GM21528 (cell line): ENCODE measurements around the gene IFNAR2.
"Not testable (repeated sequence)": the region's sequence is repeated elsewhere in the genome, so short reads cannot be mapped to it uniquely, and the experiment has no call there.

Source experiments
- ATAC-seq: cut with Tn5 transposase; IDR thresholded peaks from one replicate; pipeline ENCODE4 v1.9.1; 2021; ENCODE audit warnings: mild to moderate bottlenecking, moderate library complexity; ENCODE audit not compliant: unreplicated experiment, low FRiP score

IFNAR2 gene

DNA sequence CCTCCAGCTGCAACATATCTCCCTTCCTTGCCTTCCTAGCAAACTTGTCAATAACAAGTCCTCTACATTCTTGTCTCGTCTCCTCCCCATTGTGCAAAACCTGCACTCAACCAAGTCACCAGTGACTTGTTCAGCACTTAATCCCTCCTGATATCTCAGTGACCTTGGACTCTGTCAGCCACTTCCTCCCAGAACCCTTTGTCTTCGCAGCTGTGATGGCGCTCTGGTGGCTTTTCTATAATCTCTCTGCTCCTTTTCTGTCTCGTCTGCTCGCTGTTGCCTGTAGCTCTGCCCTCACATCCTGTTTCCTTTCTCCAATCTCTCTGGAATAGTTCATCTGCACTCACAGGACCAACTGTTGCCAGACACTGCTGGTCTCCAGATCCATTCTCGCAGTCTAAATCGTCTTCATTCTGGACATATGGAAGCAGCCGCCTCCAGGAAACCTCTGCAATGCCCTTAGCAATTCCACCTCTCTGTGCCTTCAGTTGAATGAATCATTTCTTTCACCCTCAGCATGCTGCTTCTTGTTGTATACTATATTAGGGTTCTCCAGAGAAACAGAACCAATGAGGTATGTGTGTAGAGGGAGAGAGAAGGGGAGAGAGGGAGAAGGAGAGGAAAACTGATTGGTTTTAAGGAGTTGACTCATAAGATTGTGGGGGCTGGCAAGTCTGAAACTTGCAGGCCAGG is 17.4 kb upstream of the IFNAR2 start:
- ATAC-seq, result no peak

DNA sequence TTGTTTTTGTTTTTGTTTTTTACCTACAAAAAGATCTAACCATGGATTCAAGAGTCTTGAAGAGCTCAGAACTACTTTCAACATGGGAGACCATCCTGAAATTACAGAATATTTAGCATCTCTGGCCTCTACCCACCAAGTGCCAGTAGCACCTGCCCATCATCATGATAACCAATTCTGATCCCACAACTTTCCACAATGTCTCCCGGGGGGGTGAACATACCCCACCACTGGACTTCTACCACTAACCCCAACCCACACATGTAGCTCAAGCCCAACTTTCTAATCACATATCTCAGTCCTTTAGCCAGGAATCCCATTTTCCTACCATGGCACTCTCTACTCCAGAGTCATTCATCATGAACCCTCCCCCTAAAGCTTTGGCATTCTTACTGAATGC is 15.7 kb upstream of the IFNAR2 start:
- ATAC-seq, result no peak

DNA sequence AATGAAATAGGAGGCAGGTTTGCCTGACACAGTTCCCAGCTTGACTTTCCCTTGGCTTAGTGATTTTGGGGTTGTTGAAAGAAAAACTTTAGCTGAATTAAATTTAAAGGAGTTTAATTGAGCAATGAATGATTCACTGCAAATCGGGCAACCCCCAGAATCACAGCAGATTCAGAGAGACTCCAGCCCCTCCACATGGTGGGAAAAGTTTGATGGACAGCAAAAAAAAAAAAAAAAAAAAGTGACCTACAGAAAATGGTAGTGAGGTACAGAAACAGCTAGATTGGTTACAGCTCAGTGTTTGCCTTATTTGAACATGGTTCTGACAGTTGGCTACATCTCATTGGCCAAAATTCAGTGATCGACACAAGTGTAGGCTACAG is 12.6 kb upstream of the IFNAR2 start:
- no peak for ATAC-seq

DNA sequence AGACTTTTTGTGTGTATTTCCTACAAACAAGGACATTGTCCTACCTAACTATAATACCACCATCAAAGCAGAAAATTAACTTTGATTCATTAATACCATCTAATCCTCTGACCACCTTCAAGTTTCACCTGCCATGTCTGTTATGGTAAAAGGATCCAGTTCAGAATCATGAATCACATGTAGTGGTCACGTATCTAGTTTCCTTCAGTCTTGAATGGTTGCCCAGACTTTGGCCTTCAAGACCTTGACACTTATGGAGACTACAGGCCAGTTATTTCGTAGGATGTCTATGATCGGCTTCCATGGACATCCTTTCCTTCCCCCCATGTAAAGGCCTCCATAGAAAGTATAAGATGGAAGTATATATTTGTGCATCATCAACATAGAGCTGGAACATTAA is 10.4 kb upstream of the IFNAR2 start:
- ATAC-seq, result no peak

DNA sequence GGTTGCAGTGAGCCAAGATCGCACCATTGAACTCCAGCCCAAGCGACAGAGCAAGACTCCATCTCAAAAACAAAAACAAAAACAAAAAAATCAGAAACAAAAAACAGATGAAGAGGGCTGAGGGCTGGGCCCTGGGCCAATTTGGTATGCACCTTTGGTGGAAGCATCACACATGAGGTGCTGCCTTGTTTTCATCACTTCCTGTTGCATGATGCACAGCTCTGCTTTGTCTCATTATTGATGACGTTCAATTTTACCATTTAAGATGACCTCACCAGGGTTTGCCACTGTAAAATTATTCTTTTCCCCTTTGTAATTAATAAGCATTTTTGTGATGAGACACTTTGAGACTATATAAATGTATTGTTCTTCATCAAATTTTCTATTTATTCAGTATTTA is 9.8 kb upstream of the IFNAR2 start:
- ATAC-seq, result no peak

DNA sequence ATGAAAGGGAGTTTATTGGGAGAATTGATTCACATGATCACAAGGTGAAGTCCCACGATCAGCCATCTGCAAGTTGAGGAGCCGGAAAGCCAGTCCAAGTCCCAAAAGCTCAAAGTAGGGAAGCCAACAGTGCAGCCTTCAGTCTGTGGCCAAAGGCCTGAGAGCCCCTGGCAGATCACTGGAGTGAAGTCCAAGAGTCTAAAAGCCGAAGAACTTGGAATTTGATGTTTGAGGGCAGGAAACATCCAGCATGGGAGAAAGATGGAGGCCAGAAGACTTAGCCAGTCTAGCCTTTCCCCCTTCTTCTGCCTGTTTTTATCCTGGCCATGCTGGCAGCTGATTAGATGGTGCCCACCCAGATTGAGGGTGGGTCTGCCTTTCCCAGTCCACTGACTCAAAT is 4.4 kb upstream of the IFNAR2 start:
- ATAC-seq, result not testable (repeated sequence)

DNA sequence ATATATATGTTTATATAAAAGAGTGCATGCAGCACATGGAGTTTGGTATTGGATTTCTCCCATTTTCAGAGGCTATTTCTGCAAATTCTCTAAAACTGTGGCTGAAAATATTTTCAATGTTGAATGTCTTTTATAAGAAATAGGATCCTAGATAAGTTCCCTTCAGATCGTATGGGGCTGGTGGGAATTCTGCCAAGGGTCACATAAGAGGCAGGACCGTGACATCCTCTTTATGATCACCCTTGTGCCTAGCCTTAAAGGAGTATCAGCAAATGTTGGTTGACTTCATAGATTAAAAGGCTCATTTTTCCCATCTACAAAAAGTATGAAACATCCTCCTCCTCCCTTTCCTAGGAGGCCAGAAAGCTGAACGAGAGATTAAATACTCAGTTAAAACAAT is 1.3 kb upstream of the IFNAR2 start:
- no peak for ATAC-seq

DNA sequence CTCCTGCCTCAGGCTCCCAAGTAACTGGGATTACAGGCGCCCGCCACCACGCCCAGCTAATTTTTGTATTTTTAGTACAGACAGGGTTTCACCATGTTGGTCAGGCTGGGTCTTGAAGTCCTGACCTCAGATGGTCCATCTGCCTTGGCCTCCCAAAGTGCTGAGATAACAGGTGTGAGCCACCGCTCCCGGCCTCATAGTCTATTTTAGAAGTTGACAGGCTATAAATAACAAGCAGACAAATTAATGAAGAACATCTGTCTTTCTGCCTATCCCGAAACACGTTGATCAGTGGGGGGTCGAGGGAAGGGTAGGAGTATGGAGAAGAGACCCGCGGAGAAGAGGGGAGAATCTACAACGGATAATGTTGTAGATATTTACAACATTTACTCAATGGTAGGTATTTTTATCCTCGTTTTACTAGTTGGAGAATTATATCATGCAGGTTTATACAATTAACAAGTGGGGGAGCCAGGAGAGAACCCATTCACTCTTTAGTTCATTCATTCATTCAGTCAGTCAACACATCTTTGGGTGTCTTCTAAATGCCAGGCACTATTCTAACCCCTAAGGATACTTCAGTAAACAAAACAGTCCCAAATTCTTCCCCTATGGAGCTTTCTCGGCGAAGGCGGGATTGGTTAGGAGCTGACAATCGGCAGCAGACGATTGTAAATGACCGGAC is 497 bp upstream of the IFNAR2 start:
- ATAC-seq, result peak; percentile 13

DNA sequence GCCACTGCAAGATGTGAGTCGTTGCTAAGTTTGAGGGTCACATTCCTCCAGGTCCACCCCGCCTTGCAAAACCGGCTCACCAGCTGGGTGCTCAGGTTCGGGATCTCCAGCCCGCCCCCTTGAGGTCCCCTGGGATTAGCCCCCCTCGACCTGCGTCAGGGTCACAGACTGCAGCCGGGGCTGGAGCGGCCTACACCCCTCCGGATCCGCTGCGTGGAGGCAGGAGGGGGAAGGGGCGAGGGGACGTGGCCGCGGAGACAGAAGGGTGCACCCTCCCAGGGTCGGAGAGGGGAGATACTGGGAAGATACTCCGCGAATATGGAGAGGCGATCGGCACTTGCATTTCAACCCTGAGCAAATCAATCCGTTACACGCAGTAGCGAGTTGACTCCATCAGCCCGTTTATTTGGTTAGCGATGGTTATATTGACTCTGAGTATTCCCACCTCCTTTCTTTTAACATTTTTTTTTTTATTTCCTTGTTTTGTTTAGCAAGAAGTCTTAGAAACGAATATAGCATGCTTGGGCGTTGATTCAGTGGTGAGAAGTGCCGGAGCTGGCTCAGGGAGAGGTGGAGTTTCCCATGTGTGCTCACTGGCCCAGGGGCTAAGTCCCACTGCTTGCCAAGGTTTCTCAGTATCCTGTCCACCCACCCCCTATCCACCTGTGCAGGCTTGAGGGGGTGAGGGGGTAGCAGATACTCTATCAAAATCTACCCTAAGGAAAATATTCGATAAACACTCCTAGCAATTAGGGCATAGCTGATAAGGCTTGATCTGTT is 997 bp downstream of the IFNAR2 start:
- peak; percentile 43 for ATAC-seq

DNA sequence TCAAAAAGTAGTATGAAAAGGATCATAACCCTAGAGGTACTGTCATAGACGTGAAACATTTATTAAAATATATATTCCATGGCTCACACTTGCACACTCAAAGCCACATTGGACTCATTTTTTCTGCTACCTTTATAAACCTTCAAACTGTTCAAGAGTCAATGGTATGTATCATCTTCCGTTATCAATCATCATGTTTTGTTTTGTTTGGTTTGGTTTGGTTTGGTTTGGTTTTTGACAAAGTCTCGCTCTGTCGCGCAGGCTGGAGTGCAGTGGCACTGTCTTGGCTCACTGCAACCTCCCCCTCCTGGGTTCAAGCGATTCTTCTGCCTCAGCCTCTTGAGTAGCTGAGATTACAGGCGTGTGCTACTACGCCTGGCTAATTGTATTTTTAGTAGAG is 1.8 kb downstream of the IFNAR2 start:
- ATAC-seq, result no peak

DNA sequence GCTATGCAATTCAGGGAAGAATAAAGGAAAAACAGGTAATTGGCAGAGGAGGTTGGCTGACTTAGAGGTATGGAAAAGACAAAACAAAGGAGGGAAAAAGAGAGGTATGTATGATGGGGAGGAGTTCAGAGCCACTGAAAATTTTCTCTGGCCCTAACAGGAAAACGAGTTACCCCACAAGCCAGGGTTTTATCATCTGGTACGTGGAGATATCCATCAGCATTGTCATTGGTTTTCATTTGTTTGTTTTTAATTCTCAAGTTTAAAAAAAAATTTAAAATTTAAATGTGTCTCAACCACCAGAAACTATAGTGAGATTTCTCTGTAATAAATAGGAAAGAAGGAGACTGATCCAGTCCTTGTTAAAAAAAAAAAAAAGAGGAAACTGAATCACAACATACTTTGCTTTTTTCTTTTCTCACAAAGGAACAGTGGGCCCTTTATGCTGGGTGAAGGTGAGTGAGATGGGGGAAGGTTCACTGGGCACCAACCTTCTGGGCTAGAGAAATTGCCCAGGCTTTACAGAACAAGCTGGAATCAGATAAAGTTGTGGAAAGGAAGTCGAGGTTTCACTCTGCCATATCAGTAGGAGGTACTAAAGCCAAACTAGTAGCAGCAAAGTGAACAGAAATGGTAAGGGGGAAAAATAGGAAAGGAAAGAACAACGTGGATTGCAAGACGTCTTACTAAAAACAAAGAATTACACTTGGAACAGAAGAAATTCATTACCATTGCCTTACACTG is 2.7 kb downstream of the IFNAR2 start:
- no peak for ATAC-seq

DNA sequence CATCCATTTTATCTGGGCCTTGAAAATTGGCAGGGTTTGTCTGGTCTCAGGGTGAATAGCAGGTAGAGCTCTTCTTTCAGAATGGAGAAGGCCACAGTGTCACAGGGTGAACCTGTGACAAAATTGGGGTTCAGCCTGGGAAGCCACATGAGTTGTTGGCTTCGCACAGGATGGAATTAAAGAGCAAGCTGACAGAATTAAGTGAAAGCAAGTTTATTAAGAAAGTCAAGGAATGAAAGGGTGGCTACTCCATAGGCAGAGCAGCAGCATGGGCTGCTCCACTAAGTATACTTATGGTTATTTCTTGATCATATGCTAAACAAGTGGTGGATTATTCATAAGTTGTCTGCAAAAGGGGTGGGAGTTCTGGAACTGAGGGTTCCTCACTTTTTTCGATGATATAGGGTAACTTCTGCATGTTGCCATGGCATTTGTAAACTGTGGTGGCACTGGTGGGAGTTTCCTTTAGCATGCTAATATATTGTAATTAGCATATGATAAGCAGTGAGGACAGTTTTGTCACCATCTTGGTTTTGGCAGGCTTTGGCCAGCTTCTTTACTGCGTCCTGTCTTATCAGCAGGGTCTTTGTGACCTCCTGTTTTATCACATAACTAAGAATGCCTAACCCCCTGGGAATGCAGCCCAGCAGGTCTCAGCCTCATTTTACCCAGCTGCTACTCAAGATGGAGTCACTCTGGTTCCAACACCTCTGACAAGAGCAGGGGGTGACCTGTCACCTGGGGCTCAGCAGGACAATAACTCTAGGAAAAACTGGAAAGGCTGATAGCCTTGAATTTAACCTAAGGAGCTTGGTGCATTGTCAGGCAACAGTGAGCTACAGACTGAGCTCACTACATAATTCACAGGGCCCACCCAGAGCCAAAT is 5.1 kb downstream of the IFNAR2 start:
- ATAC-seq, result no peak

DNA sequence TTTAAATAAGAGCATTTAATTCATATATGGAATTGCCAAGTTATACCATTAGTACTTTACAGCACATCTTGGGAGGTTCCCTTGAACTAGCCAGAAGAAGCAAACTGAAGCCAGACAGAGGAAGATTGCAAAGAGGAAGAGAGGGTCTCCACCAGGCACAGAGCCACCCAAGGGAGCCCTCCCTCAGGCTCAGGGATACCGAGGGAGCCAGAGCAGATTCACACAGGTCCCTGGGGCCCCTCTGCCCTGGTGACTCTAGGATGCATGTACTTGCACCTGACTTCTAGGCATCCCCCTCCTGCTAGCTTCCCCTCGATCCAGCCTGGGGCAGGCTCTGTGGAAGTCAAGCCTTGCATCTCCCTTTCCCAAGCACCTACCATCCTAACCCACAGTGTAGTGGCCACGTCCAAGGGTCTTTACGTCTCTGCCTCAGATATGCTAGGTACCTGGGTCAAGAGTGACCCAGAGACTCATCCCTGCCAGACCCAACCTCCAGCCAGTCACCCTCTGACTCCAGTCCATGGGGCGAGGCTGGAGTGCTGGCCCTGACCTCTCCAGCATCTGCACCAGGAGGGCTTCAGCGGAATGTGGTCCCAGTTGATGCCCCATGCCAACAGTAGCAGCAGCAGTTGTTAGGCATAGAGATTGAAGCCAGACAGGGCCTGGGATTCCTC is 6.4 kb downstream of the IFNAR2 start:
- ATAC-seq, result no peak

DNA sequence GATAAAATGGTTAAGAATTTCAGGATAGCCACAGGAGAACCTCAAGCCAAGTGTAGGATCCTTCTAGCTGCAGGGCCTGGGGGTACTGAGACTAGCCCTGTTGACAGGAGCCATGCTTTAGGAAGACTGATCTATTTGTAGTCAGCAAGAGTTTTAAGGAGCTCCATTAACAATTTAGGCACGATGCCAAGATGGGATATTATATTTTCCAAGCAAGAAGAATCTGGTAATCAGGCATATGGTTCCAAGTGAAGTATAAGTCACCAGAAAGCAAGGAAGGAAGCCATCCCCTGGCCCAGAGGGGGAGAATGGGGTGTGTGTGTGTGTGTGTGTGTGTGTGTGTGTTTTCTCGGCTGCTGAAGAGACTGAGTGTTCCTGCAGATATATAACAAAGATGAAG is 7.0 kb downstream of the IFNAR2 start:
- ATAC-seq, result no peak

DNA sequence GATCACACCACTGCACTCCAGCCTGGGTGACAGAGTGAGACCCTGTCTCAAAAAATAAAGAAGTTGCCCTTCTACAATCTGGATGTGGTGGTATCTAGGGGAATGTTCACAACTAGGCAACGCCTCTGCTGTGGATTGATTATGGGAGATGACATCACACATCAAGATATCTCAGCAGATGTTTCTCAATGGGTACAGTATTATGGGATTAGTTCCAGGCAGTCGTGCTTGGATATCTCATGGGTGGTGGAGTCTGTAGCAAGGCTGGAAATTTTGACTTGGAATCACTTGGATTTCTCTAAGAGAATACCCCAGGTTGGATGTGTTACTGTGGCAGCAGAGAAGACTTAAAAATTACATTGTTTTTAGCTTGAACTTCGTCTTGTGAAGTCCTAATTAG is 7.7 kb downstream of the IFNAR2 start:
- ATAC-seq, result no peak

DNA sequence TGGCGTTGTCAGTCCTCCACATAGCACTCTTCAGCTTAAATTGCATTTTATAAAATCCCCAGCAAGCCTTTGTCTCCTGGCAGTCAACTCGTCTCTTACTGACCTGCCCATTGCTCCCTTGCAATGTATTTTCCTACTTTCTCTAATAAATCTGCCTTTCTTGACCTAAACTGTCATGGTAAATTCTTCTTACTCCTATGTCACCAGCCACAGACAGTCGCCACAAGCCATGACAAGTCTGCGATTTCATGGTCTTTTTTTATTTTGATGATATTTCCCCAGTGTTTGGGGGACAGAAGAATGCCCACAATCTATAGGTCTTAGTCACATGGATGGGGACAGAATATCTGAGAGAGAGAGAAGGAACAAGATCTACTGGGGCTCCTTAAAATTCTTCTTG is 8.4 kb downstream of the IFNAR2 start:
- ATAC-seq, result peak; percentile 26

DNA sequence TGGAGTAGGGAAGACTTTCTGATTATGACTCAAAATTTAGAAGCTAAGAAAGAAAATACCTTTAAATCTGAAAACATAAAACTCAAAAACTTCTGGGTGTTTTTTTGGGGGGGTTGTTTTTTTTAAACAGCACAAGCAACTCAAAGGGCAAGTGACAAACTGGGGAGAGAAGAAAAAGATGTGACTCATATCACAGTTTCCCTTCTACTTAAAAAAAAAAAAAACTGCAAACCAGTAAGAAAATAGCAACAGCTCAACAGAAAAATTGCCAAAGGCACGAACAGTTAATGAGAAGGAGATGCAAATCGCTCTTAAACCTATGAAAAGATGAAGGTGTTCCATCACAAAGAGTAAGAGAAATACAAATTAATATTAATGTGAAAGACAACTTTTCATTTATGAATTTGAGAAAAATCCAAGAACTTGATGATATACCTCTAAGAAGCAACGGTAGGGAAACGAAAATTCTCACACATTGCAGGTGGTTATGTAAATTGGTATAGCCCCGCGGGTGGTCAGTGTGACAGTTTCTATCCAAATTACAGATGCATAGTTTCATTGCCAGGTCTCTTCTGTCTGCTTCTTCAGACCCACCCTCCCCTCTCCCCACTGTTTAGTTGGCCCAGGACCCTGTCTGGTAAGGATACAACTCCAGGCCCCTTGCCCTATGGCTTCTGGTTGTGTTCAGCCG is 9.0 kb downstream of the IFNAR2 start:
- peak; percentile 69 for ATAC-seq

DNA sequence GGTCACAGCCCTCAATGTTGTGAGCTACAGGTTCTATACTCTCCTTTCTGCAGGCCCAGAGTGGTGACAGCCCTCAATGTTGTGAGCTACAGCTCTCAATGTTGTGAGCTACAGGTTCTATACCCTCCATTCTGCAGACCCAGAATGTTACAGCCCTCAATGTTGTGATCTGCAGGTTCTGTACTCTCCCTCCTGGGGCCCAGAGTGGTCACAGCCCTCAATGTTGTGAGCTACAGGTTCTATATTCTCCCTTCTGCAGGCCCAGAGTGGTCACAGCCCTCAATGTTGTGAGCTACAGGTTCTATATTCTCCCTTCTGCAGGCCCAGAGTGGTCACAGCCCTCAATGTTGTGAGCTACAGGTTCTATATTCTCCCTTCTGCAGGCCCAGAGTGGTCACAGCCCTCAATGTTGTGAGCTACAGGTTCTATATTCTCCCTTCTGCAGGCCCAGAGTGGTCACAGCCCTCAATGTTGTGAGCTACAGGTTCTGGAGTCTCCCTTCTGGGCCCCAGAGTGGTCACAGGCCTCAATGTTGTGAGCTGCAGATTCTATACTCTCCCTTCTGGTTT is 9.9 kb downstream of the IFNAR2 start:
- ATAC-seq, result not testable (repeated sequence)

DNA sequence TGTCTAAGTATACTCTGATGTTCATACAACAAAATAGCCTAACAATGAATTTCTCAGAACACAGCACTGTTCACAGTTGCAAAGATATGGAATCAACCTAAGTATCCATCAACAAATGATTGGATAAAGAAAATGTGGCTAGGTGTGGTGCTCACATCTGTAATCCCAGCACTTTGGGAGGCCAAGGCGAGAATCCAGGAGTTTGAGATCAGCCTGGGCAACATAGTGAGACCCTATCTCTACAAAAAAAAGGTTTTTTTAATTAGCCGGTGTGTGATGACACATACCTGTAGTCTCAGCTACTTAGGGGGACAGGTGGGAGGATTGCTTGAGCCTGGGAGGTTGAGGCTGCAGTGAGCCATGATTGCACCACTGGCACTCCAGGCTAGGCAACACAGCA is 10.7 kb downstream of the IFNAR2 start:
- no peak for ATAC-seq
